MM.1S (cell line): ENCODE results near the gene THRSP.

Experiments used
- DNase-seq: peaks from one replicate; pipeline ENCODE4 v3.0.0-alpha.2; 2015
- H2AFZ ChIP-seq: fragments of 300-600 bp; sonication (generic); 2 replicates; pipeline ENCODE4 v1.6.0; 2016; ENCODE audit warnings: antibody characterized with exemption, low read length
- H3F3A ChIP-seq: fragments of 300-600 bp; sonication (generic); 2 replicates; pipeline ENCODE4 v1.6.1; 2016; ENCODE audit warnings: mild to moderate bottlenecking, antibody characterized with exemption, low read length, moderate library complexity, mixed read lengths; ENCODE audit not compliant: insufficient read depth
- H3K27ac ChIP-seq: fragments of 300-600 bp; sonication (generic); 2 replicates; pipeline ENCODE4 v1.5.1; 2016; ENCODE audit warnings: mild to moderate bottlenecking, low read length
- H3K27me3 ChIP-seq: fragments of 300-600 bp; sonication (generic); replicated peaks from 2 replicates; pipeline ENCODE4 v1.6.0; 2016; ENCODE audit warnings: low read length; ENCODE audit not compliant: insufficient read depth
- H3K36me3 ChIP-seq: fragments of 300-600 bp; sonication (generic); replicated peaks from 2 replicates; pipeline ENCODE4 v1.6.1; 2016; ENCODE audit warnings: mild to moderate bottlenecking, low read length, mixed read lengths; ENCODE audit not compliant: insufficient read depth
- H3K4me1 ChIP-seq: fragments of 300-600 bp; sonication (generic); 2 replicates; pipeline ENCODE4 v1.6.1; 2016; ENCODE audit warnings: low read length, mixed read lengths
- H3K4me2 ChIP-seq: fragments of 300-600 bp; sonication (generic); 2 replicates; pipeline ENCODE4 v1.6.0; 2016; ENCODE audit warnings: low read depth, low read length
- H3K4me3 ChIP-seq: fragments of 300-600 bp; sonication (generic); 2 replicates; pipeline ENCODE4 v1.5.1; 2016; ENCODE audit warnings: low read length, mixed read lengths
- H3K79me2 ChIP-seq: fragments of 300-600 bp; sonication (generic); 2 replicates; pipeline ENCODE4 v1.6.1; 2016; ENCODE audit warnings: mixed run types, low read length, mixed read lengths
- H3K9ac ChIP-seq: fragments of 300-600 bp; sonication (generic); 2 replicates; pipeline ENCODE4 v1.6.1; 2016; ENCODE audit warnings: low read length, mixed read lengths
- H3K9me2 ChIP-seq: fragments of 300-600 bp; sonication (generic); replicated peaks from 2 replicates; pipeline ENCODE4 v1.6.1; 2016; ENCODE audit warnings: mild to moderate bottlenecking, low read length, mixed read lengths; ENCODE audit not compliant: insufficient read depth
- H3K9me3 ChIP-seq: fragments of 300-600 bp; sonication (generic); replicated peaks from 2 replicates; pipeline ENCODE4 v1.6.1; 2016; ENCODE audit warnings: mild to moderate bottlenecking, low read length, mixed read lengths; ENCODE audit not compliant: insufficient read depth
- H4K20me1 ChIP-seq: fragments of 300-600 bp; sonication (generic); 2 replicates; pipeline ENCODE4 v1.6.1; 2016; ENCODE audit warnings: mild to moderate bottlenecking, low read length, moderate library complexity, mixed read lengths; ENCODE audit not compliant: insufficient read depth
- EZH2 ChIP-seq: fragments of 300-600 bp; sonication (generic); optimal IDR thresholded peaks from 2 replicates; pipeline ENCODE3; 2017; ENCODE audit warnings: low read depth, mild to moderate bottlenecking, antibody characterized with exemption, low read length, mixed read lengths
- EZH2phosphoT487 ChIP-seq: fragments of 300-600 bp; sonication (generic); IDR thresholded peaks from 2 replicates; pipeline ENCODE4 v1.6.1; 2018; ENCODE audit warnings: antibody characterized with exemption, low read length
- TF ChIP-seq, protein P1 (sequence below): fragments of 300-600 bp; sonication (generic); IDR thresholded peaks from 2 replicates; pipeline ENCODE4 v1.5.1; 2016; ENCODE audit warnings: antibody characterized with exemption, low read length, mixed read lengths

Gene THRSP

DNA sequence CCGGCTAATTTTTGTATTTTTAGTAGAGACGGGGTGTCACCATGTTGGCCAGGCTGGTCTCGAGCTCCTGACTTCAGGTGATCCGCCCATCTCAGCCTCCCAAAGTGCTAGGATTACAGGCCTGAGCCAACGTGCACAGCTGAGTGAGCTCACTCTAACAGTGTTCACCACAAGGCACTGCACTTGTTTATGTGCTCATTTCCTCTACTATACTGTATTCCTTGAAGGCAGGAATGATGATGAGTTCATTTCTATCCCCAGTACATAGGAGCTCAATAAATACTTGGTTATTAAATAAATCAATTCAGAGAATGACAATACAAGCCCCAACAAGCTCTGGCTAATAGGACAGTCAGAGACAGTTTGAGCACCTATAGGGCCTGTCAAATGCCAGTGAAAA is 46.7 kb downstream of the THRSP start:
- H3K36me3 ChIP-seq, result no peaks in the 10 kb centered on the region
- H3K79me2 ChIP-seq, result no peaks in the 10 kb centered on the region
- H3K4me2 ChIP-seq, result no peak overlapping the region
- H2AFZ ChIP-seq, result no peak overlapping the region
- TF ChIP-seq EZH2 (no peak), EZH2phosphoT487 (no peak)
- TF ChIP-seq, protein P1, sequence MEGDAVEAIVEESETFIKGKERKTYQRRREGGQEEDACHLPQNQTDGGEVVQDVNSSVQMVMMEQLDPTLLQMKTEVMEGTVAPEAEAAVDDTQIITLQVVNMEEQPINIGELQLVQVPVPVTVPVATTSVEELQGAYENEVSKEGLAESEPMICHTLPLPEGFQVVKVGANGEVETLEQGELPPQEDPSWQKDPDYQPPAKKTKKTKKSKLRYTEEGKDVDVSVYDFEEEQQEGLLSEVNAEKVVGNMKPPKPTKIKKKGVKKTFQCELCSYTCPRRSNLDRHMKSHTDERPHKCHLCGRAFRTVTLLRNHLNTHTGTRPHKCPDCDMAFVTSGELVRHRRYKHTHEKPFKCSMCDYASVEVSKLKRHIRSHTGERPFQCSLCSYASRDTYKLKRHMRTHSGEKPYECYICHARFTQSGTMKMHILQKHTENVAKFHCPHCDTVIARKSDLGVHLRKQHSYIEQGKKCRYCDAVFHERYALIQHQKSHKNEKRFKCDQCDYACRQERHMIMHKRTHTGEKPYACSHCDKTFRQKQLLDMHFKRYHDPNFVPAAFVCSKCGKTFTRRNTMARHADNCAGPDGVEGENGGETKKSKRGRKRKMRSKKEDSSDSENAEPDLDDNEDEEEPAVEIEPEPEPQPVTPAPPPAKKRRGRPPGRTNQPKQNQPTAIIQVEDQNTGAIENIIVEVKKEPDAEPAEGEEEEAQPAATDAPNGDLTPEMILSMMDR, result no peak
- no peaks in the 10 kb centered on the region for H3F3A ChIP-seq
- no peaks in the 10 kb centered on the region for H3K9me3 ChIP-seq
- H3K9me2 ChIP-seq, result no peaks in the 10 kb centered on the region
- H3K4me1 ChIP-seq, result no peaks in the 10 kb centered on the region
- H3K4me3 ChIP-seq, result no peak overlapping the region
- no peak overlapping the region for H3K27ac ChIP-seq
- no peaks in the 10 kb centered on the region for H3K27me3 ChIP-seq
- H3K9ac ChIP-seq, result no peak overlapping the region
- no peak for DNase-seq
- no peaks in the 10 kb centered on the region for H4K20me1 ChIP-seq

DNA sequence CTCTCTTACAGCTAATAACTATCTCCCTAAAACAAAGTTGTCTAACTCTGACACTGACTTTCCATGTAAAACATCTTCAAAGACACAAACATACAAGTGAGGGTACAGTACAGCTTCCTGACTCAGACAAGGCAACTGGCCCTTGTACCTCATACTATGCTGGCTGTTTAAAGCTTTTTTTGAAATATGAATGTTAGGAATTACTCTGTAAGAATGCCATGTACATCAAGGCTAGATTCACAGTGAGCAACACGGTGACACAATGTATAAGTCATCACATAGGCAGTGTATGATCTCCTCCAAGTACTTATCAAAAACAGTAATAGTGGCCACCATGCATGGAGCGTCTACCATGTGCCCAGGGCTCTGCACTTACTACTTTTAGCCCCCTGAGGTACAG is 47.2 kb downstream of the THRSP start:
- Histone ChIP-seq H3K4me2 (no peak overlapping the region), H3K9me2 (no peaks in the 10 kb centered on the region), H3K9me3 (no peaks in the 10 kb centered on the region), H4K20me1 (no peaks in the 10 kb centered on the region), H3K4me3 (no peak overlapping the region), H3F3A (no peaks in the 10 kb centered on the region), H2AFZ (no peak overlapping the region), H3K4me1 (no peaks in the 10 kb centered on the region), H3K27me3 (no peaks in the 10 kb centered on the region), H3K36me3 (no peaks in the 10 kb centered on the region), H3K9ac (no peak overlapping the region), H3K79me2 (no peaks in the 10 kb centered on the region), H3K27ac (no peak overlapping the region)
- no peak for TF ChIP-seq EZH2phosphoT487
- TF ChIP-seq, protein P1, result no peak
- TF ChIP-seq EZH2, result no peak
- no peak for DNase-seq

DNA sequence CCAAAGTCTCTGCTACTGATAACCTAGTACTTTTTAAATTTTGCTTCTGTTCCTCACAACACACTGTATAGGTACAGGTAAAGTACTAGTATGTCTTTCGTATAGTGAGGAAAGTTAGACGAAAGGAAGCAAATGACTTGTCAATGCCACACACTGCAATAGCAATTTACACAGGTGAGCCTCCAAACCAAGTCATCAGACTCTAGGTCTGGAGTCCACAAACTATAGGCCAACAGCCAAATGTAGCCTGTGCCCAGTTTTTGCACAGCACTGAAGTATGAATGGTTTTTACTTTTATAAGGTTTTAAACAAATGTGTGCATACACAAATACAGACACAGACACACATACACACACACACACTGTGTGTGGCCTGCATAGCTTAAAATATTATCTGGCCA is 47.6 kb downstream of the THRSP start:
- Histone ChIP-seq H3K9me3 (no peaks in the 10 kb centered on the region), H3K4me3 (no peak overlapping the region), H3K79me2 (no peaks in the 10 kb centered on the region), H3K4me2 (no peak overlapping the region), H3K4me1 (no peaks in the 10 kb centered on the region), H3K9ac (no peak overlapping the region), H2AFZ (no peak overlapping the region), H3F3A (no peaks in the 10 kb centered on the region), H4K20me1 (no peaks in the 10 kb centered on the region), H3K27ac (no peak overlapping the region), H3K9me2 (no peaks in the 10 kb centered on the region), H3K27me3 (no peaks in the 10 kb centered on the region), H3K36me3 (no peaks in the 10 kb centered on the region)
- TF ChIP-seq EZH2 (no peak), EZH2phosphoT487 (no peak)
- TF ChIP-seq, protein P1, result no peak
- no peak for DNase-seq
